ENCODE data around the gene GTF3C4. TPM values are rescaled to one million over a fixed set of nuclear protein-coding genes. Genes with fewer than 3 reads are reported as not detected.
A peak's percentile ranks its signal among the peaks of the same experiment; 100 is the strongest.

GTF3C4 gene
- total and polyA plus RNA-seq, 2 of the 13 experiments (the other 11 are each of a cell fraction or from before 2014, with no cell fraction given) = 2.6 to 12.9 TPM

- TF ChIP-seq HES4 (CRISPR knock-in tag; IDR thresholded peaks at IDR 0.05; ENCODE audit: borderline replicate concordance) = peak; percentile 80; the same call in 1 of the 2 replicates
- no peak for TF ChIP-seq SMC3 (IDR thresholded peaks at IDR 0.05; ENCODE audit: low read length)
- TF ChIP-seq RXRB (CRISPR knock-in tag; IDR thresholded peaks at IDR 0.05; ENCODE audit: borderline replicate concordance) = no peak
- TF ChIP-seq FOSL1 (CRISPR knock-in tag; IDR thresholded peaks at IDR 0.05; ENCODE audit: borderline replicate concordance) = no peak
- TF ChIP-seq, protein P1, sequence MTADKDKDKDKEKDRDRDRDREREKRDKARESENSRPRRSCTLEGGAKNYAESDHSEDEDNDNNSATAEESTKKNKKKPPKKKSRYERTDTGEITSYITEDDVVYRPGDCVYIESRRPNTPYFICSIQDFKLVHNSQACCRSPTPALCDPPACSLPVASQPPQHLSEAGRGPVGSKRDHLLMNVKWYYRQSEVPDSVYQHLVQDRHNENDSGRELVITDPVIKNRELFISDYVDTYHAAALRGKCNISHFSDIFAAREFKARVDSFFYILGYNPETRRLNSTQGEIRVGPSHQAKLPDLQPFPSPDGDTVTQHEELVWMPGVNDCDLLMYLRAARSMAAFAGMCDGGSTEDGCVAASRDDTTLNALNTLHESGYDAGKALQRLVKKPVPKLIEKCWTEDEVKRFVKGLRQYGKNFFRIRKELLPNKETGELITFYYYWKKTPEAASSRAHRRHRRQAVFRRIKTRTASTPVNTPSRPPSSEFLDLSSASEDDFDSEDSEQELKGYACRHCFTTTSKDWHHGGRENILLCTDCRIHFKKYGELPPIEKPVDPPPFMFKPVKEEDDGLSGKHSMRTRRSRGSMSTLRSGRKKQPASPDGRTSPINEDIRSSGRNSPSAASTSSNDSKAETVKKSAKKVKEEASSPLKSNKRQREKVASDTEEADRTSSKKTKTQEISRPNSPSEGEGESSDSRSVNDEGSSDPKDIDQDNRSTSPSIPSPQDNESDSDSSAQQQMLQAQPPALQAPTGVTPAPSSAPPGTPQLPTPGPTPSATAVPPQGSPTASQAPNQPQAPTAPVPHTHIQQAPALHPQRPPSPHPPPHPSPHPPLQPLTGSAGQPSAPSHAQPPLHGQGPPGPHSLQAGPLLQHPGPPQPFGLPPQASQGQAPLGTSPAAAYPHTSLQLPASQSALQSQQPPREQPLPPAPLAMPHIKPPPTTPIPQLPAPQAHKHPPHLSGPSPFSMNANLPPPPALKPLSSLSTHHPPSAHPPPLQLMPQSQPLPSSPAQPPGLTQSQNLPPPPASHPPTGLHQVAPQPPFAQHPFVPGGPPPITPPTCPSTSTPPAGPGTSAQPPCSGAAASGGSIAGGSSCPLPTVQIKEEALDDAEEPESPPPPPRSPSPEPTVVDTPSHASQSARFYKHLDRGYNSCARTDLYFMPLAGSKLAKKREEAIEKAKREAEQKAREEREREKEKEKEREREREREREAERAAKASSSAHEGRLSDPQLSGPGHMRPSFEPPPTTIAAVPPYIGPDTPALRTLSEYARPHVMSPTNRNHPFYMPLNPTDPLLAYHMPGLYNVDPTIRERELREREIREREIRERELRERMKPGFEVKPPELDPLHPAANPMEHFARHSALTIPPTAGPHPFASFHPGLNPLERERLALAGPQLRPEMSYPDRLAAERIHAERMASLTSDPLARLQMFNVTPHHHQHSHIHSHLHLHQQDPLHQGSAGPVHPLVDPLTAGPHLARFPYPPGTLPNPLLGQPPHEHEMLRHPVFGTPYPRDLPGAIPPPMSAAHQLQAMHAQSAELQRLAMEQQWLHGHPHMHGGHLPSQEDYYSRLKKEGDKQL (CRISPR knock-in tag; IDR thresholded peaks at IDR 0.05; ENCODE audit: low read depth) = no peak
- no peak for TF ChIP-seq U2AF2 (IDR thresholded peaks at IDR 0.05; ENCODE audit: low read depth, low read length)
- no peak for TF ChIP-seq KAT2B (IDR thresholded peaks at IDR 0.05; ENCODE audit: borderline replicate concordance, low read depth, low read length)
- TF ChIP-seq, protein P2, sequence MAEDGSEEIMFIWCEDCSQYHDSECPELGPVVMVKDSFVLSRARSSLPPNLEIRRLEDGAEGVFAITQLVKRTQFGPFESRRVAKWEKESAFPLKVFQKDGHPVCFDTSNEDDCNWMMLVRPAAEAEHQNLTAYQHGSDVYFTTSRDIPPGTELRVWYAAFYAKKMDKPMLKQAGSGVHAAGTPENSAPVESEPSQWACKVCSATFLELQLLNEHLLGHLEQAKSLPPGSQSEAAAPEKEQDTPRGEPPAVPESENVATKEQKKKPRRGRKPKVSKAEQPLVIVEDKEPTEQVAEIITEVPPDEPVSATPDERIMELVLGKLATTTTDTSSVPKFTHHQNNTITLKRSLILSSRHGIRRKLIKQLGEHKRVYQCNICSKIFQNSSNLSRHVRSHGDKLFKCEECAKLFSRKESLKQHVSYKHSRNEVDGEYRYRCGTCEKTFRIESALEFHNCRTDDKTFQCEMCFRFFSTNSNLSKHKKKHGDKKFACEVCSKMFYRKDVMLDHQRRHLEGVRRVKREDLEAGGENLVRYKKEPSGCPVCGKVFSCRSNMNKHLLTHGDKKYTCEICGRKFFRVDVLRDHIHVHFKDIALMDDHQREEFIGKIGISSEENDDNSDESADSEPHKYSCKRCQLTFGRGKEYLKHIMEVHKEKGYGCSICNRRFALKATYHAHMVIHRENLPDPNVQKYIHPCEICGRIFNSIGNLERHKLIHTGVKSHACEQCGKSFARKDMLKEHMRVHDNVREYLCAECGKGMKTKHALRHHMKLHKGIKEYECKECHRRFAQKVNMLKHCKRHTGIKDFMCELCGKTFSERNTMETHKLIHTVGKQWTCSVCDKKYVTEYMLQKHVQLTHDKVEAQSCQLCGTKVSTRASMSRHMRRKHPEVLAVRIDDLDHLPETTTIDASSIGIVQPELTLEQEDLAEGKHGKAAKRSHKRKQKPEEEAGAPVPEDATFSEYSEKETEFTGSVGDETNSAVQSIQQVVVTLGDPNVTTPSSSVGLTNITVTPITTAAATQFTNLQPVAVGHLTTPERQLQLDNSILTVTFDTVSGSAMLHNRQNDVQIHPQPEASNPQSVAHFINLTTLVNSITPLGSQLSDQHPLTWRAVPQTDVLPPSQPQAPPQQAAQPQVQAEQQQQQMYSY (CRISPR knock-in tag; IDR thresholded peaks at IDR 0.05) = peak; percentile 72; the same call in 1 of the 2 replicates
- TF ChIP-seq ZBTB37 (CRISPR knock-in tag; IDR thresholded peaks at IDR 0.05) = no peak
- TF ChIP-seq TRAFD1 (CRISPR knock-in tag; IDR thresholded peaks at IDR 0.05; ENCODE audit: borderline replicate concordance) = no peak
- no peak for TF ChIP-seq CHD2 (IDR thresholded peaks at IDR 0.05; ENCODE audit: low read depth, low read length)
- peak in 1 of 2 experiments; percentile 61; a peak in 1 of 4 replicates for TF ChIP-seq ATF4 (CRISPR knock-in tag; IDR thresholded peaks at IDR 0.05)
- TF ChIP-seq ZNF556 (CRISPR knock-in tag; IDR thresholded peaks at IDR 0.05; ENCODE audit: borderline replicate concordance) = no peak; the same call in 1 of the 2 replicates
- peak; percentile 93; the same call in 1 of the 2 replicates for TF ChIP-seq AHR (CRISPR knock-in tag; IDR thresholded peaks at IDR 0.05)
- no peak for TF ChIP-seq MIER3 (CRISPR knock-in tag; IDR thresholded peaks at IDR 0.05; ENCODE audit: borderline replicate concordance)
These were observed 387 bp upstream of the GTF3C4 start, which contains the start of gene DDX31 (continued) for GRCh38 chr9:132669698-132670456.
